Measurements from ENCODE around the gene PNMA1.

Gene PNMA1

GRCh38 chr14:73662487-73662943 lies 51.7 kb downstream of the PNMA1 start:
- Histone ChIP-seq H3K4me3 (ENCODE audit: low read depth, low read length) (no peak overlapping the region), H3K36me3 (ENCODE audit: insufficient read depth, low read length) (no peaks in the 10 kb centered on the region), H3K79me2 (ENCODE audit: control insufficient read depth, insufficient read depth, low read length, unreplicated experiment) (no peaks in the 10 kb centered on the region), H3K27ac (ENCODE audit: low read depth, low read length) (peak overlapping the region; percentile 22; the same call in 1 of the 2 replicates), H3K4me1 (ENCODE audit: control insufficient read depth, insufficient read depth, low read length, unreplicated experiment) (peaks cover 10% of the 10 kb centered on the region), H3K27me3 (ENCODE audit: insufficient read depth, low read length) (no peaks in the 10 kb centered on the region), H2AFZ (ENCODE audit: low read length, unreplicated experiment) (no peak overlapping the region)

- no peak overlapping the region for H2AFZ ChIP-seq (ENCODE audit: low read length, unreplicated experiment)
- H3K27ac ChIP-seq (ENCODE audit: low read depth, low read length) = peak overlapping the region; percentile 7; the same call in 1 of the 2 replicates
- H3K4me3 ChIP-seq (ENCODE audit: low read depth, low read length) = no peak overlapping the region
Measured at GRCh38 chr14:73661872-73662271, 52.3 kb downstream of the PNMA1 start.

More at GRCh38 chr14:73661872-73662271, 52.3 kb downstream of the PNMA1 start:
- Histone ChIP-seq H3K79me2 (ENCODE audit: control insufficient read depth, insufficient read depth, low read length, unreplicated experiment) (no peaks in the 10 kb centered on the region), H3K4me1 (ENCODE audit: control insufficient read depth, insufficient read depth, low read length, unreplicated experiment) (peaks cover 10% of the 10 kb centered on the region), H3K36me3 (ENCODE audit: insufficient read depth, low read length) (no peaks in the 10 kb centered on the region), H3K27me3 (ENCODE audit: insufficient read depth, low read length) (no peaks in the 10 kb centered on the region)
